Caco-2 (cell line): ENCODE measurements around the gene SLC19A1. TPM values are rescaled to one million over a fixed set of nuclear protein-coding genes. Genes with fewer than 3 reads are reported as not detected.

Experiments used
- BruUV-seq: library from RNA; stranded (reverse); fragments of 400-500 nt; replicated peaks from 2 replicates; lab custom pipeline; 2021; lab: Mats Ljungman, UMichigan
- CTCF ChIA-PET: fragments of 300-600 bp; sonication (Branson Sonifier 250); formaldehyde crosslinking; loops from one replicate; lab custom pipeline; 2022; ENCODE audit warnings: antibody characterized with exemption; lab: Charles Lee
- POLR2A ChIA-PET: fragments of 300-600 bp; sonication (Branson Sonifier 250); formaldehyde crosslinking; loops from one replicate; lab custom pipeline; 2022; ENCODE audit warnings: antibody characterized with exemption; lab: Charles Lee
- DNase-seq, 2 experiments: peaks; one replicate each; pipeline versions ENCODE4 v3.0.0 to v3.0.0-alpha.2; 2020 to 2022
- H3K27me3 ChIP-seq: replicated peaks from 2 replicates; pipeline ENCODE4 v1.6.0; 2011; ENCODE audit warnings: low read length; ENCODE audit not compliant: control insufficient read depth, insufficient read depth
- H3K36me3 ChIP-seq: 2 replicates; pipeline ENCODE4 v1.5.1; 2011; ENCODE audit warnings: low read length; ENCODE audit not compliant: control insufficient read depth, insufficient read depth
- H3K4me1 ChIP-seq: fragments of 250-450 bp; sonication (Bioruptor Pico); 2 replicates; pipeline ENCODE4 v1.5.1; 2020; ENCODE audit warnings: mild to moderate bottlenecking
- H3K4me3 ChIP-seq: 2 replicates; pipeline ENCODE4 v1.5.1; 2011; ENCODE audit warnings: low read depth, mild to moderate bottlenecking, control low read depth, low read length
- H3K9me3 ChIP-seq: fragments of 250-450 bp; sonication (Bioruptor Pico); 2 replicates; pipeline ENCODE4 v1.5.1; 2020; ENCODE audit warnings: mild to moderate bottlenecking, moderate library complexity
- H3K27ac Mint-ChIP-seq: one replicate; pipeline ENCODE4 v1.8.0; 2022; ENCODE audit warnings: mixed read lengths; ENCODE audit not compliant: unreplicated experiment
- H3K27me3 Mint-ChIP-seq: one replicate; pipeline ENCODE4 v1.8.0; 2022; ENCODE audit warnings: mixed read lengths; ENCODE audit not compliant: insufficient read depth, unreplicated experiment
- H3K36me3 Mint-ChIP-seq: one replicate; pipeline ENCODE4 v1.8.0; 2022; ENCODE audit warnings: mild to moderate bottlenecking, mixed read lengths; ENCODE audit not compliant: insufficient read depth, unreplicated experiment
- H3K4me1 Mint-ChIP-seq: one replicate; pipeline ENCODE4 v1.8.0; 2022; ENCODE audit warnings: low read depth, mixed read lengths; ENCODE audit not compliant: unreplicated experiment
- H3K4me3 Mint-ChIP-seq: one replicate; pipeline ENCODE4 v1.8.0; 2022; ENCODE audit warnings: mild to moderate bottlenecking, moderate library complexity, mixed read lengths; ENCODE audit not compliant: unreplicated experiment
- H3K9me3 Mint-ChIP-seq: one replicate; pipeline ENCODE4 v1.8.0; 2022; ENCODE audit warnings: mixed read lengths; ENCODE audit not compliant: unreplicated experiment
- intact Hi-C: fragments of 100-400 bp; cut with micrococcal nuclease; formaldehyde crosslinking; loops from one replicate; pipeline ENCODE4 v1.10.0; 2022; ENCODE audit not compliant: unreplicated experiment
- total RNA-seq: library from RNA; stranded (reverse); gene quantifications from 2 replicates; pipeline ENCODE4 v1.2.3, GENCODE V29; 2022
- TF ChIP-seq, protein P1 (sequence below), 2 experiments: fragments of 200-600 bp in 1 of 2; IDR thresholded peaks; 1 replicate in 1 of 2; 2 replicates in 1 of 2; pipeline versions ENCODE4 v1.5.1 to v1.8.0; 2011 to 2022; ENCODE audit warnings: antibody characterized with exemption in 1 of 2, control low read depth in 1 of 2, inconsistent platforms in 1 of 2, low read depth in 1 of 2, low read length in 1 of 2, mild to moderate bottlenecking in 1 of 2, moderate library complexity in 1 of 2; ENCODE audit not compliant: insufficient read depth in 1 of 2, severe bottlenecking in 1 of 2, unreplicated experiment in 1 of 2

Gene SLC19A1
- total RNA-seq, 1 experiment from 2014 or later: 45.4 TPM

DNA sequence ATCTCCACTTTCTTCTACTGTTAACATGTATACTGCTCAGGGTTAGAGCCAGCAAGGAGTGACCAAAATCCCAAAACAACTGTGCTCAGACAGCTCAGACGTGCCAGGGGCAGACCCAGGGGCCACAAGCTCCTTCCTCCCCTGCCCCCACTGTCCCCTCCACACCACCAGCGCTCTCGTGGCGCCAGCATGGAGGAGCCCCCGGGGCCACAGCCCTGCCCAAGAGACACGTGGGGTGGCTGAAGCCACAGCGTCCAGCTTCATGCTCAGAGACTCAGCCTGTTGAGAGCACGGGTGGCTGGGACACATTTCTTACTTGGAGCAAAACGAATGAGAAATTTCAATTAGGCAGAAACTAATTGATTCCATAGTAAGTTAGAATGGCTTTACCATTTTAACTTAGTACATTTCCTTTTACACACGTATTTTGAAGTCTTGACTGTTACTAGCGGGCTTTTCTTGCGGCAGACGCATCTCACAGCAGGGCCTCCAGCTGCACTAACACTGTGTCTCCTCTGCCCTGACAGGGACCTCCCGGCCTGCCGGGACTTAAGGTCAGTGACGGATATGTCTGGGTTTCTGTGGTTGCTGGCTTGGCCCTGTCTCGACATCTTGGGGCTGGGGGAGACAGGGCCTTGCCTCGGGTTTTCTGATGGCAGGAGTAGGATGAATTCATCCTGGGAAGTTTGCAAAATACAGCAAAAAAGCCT is 54.2 kb downstream of the SLC19A1 start:
- Histone ChIP-seq H3K36me3 (0 out of 2 replicates have a peak, but pooled peaks cover 4% of the 10 kb centered on the region), H3K27me3 (no peaks in the 10 kb centered on the region), H3K4me3 (no peak overlapping the region), H3K9me3 (no peaks in the 10 kb centered on the region), H3K4me1 (no peaks in the 10 kb centered on the region)
- Mint-ChIP-seq H3K4me3 (no peak overlapping the region), H3K9me3 (no peaks in the 10 kb centered on the region), H3K4me1 (no peaks in the 10 kb centered on the region), H3K27me3 (no peaks in the 10 kb centered on the region), H3K36me3 (peaks cover 64% of the 10 kb centered on the region), H3K27ac (peak overlapping the region; percentile 10)
- ChIA-PET CTCF (no interaction called here), POLR2A (no interaction called here)
- intact Hi-C loops: no loop called here
- no TSS peak for BruUV-seq
- DNase-seq: no peak
- TF ChIP-seq, protein P1, sequence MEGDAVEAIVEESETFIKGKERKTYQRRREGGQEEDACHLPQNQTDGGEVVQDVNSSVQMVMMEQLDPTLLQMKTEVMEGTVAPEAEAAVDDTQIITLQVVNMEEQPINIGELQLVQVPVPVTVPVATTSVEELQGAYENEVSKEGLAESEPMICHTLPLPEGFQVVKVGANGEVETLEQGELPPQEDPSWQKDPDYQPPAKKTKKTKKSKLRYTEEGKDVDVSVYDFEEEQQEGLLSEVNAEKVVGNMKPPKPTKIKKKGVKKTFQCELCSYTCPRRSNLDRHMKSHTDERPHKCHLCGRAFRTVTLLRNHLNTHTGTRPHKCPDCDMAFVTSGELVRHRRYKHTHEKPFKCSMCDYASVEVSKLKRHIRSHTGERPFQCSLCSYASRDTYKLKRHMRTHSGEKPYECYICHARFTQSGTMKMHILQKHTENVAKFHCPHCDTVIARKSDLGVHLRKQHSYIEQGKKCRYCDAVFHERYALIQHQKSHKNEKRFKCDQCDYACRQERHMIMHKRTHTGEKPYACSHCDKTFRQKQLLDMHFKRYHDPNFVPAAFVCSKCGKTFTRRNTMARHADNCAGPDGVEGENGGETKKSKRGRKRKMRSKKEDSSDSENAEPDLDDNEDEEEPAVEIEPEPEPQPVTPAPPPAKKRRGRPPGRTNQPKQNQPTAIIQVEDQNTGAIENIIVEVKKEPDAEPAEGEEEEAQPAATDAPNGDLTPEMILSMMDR (IDR thresholded peaks at IDR 0.05; ENCODE audit: insufficient read depth in 1 of 2, low read depth in 1 of 2, low read length in 1 of 2, severe bottlenecking in 1 of 2, unreplicated experiment in 1 of 2): no peak

GRCh38 chr21:45487161-45487806 is 55.0 kb downstream of the SLC19A1 start:
- intact Hi-C loops: no loop called here
- CTCF ChIA-PET: no interaction called here
- Histone ChIP-seq H3K27me3 (no peaks in the 10 kb centered on the region), H3K4me3 (no peak overlapping the region), H3K4me1 (no peaks in the 10 kb centered on the region), H3K36me3 (0 out of 2 replicates have a peak, but pooled peaks cover 4% of the 10 kb centered on the region), H3K9me3 (no peaks in the 10 kb centered on the region)
- peaks cover 66% of the 10 kb centered on the region for H3K36me3 Mint-ChIP-seq
- BruUV-seq: no TSS peak
- no peaks in the 10 kb centered on the region for H3K9me3 Mint-ChIP-seq
- TF ChIP-seq, protein P1 (IDR thresholded peaks at IDR 0.05; ENCODE audit: insufficient read depth in 1 of 2, low read depth in 1 of 2, low read length in 1 of 2, severe bottlenecking in 1 of 2, unreplicated experiment in 1 of 2): no peak
- no peak overlapping the region for H3K4me3 Mint-ChIP-seq
- POLR2A ChIA-PET: no interaction called here
- no peak overlapping the region for H3K27ac Mint-ChIP-seq
- DNase-seq: no peak
- H3K4me1 Mint-ChIP-seq: no peaks in the 10 kb centered on the region
- H3K27me3 Mint-ChIP-seq: no peaks in the 10 kb centered on the region

DNA sequence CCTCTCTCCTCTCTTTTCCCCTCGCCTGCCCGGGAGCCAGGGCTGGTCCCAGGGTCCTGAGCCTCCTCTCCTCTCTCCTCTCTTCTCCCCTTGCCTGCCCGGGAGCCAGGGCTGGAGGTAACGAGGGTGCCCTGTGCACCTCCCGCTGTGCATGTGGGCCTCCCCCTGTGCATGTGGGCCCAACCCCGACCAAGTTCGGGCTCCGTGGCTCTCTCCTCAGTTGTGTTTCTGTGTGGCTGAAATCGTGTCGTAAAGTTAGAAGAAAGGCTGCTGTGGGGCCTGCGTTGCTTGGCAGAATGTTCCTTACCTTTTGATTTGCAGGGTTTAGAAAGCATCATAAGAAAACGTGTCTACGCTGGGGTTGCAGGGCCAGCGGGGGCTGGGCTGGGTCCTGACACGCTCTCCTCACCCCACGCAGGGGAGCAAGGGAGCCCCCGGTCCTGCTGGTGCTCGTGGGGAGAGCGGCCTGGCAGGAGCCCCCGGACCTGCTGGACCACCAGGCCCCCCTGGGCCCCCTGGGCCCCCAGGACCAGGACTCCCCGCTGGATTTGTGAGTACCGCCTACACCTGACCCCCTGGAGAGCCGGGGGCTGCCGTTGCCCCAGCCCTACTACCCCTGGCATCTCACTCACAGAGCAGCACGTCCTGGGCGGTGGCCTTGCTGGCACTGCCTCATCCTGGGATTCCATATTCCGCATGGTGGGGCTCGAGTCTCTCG is 55.6 kb downstream of the SLC19A1 start:
- no peaks in the 10 kb centered on the region for H3K9me3 Mint-ChIP-seq
- TF ChIP-seq, protein P1 (IDR thresholded peaks at IDR 0.05; ENCODE audit: insufficient read depth in 1 of 2, low read depth in 1 of 2, low read length in 1 of 2, severe bottlenecking in 1 of 2, unreplicated experiment in 1 of 2): no peak
- H3K36me3 Mint-ChIP-seq: peaks cover 64% of the 10 kb centered on the region
- peak overlapping the region; percentile 48 for H3K27ac Mint-ChIP-seq
- no peaks in the 10 kb centered on the region for H3K27me3 Mint-ChIP-seq
- intact Hi-C loops: no loop called here
- H3K4me3 Mint-ChIP-seq: no peak overlapping the region
- POLR2A ChIA-PET: no interaction called here
- Histone ChIP-seq H3K9me3 (no peaks in the 10 kb centered on the region), H3K27me3 (no peaks in the 10 kb centered on the region), H3K36me3 (0 out of 2 replicates have a peak, but pooled peaks cover 4% of the 10 kb centered on the region), H3K4me1 (no peaks in the 10 kb centered on the region), H3K4me3 (no peak overlapping the region)
- H3K4me1 Mint-ChIP-seq: no peaks in the 10 kb centered on the region
- CTCF ChIA-PET: no interaction called here
- no TSS peak for BruUV-seq
- no peak for DNase-seq
